SK-N-MC (cell line): ENCODE data around the gene KBTBD2.
A peak's percentile ranks its signal among the peaks of the same experiment; 100 is the strongest.

ENCODE experiments used
- DNase-seq: peaks from one replicate; pipeline ENCODE4 v3.0.0-alpha.2; 2011; ENCODE audit warnings: low read depth, low spot score
- H3K27ac ChIP-seq: fragments of 200-600 bp; sonication (generic); 2 replicates; pipeline ENCODE4 v1.5.1; 2016; ENCODE audit warnings: mixed run types
- H3K36me3 ChIP-seq: fragments of 200-600 bp; sonication (generic); 2 replicates; pipeline ENCODE4 v1.6.1; 2017; ENCODE audit warnings: antibody characterized with exemption, low read length, mixed read lengths; ENCODE audit not compliant: insufficient read depth
- H3K4me3 ChIP-seq: fragments of 200-600 bp; sonication (generic); 2 replicates; pipeline ENCODE4 v1.5.1; 2016
- H3K9ac ChIP-seq: fragments of 200-600 bp; sonication (generic); 2 replicates; pipeline ENCODE4 v1.8.0; 2017; ENCODE audit warnings: mixed run types, mixed read lengths; ENCODE audit not compliant: insufficient read length
- H3K9me3 ChIP-seq: fragments of 200-600 bp; sonication (generic); 2 replicates; pipeline ENCODE4 v1.6.1; 2017; ENCODE audit warnings: low read depth, mild to moderate bottlenecking, antibody characterized with exemption, low read length, moderate library complexity, mixed read lengths
- EZH2 ChIP-seq: fragments of 200-600 bp; sonication (generic); IDR thresholded peaks from one replicate; pipeline ENCODE4 v1.6.1; 2017; ENCODE audit warnings: antibody characterized with exemption
- FOXP2 ChIP-seq: optimal IDR thresholded peaks from 2 replicates; pipeline ENCODE3; 2011; ENCODE audit warnings: mild to moderate bottlenecking, moderate library complexity; ENCODE audit not compliant: insufficient read depth; ENCODE audit errors: extremely low read length, control extremely low read depth
- POLR2AphosphoS5 ChIP-seq: IDR thresholded peaks from 2 replicates; pipeline ENCODE4 v1.6.1; 2012; ENCODE audit warnings: mild to moderate bottlenecking, low read depth, low read length, borderline replicate concordance

Gene KBTBD2

DNA sequence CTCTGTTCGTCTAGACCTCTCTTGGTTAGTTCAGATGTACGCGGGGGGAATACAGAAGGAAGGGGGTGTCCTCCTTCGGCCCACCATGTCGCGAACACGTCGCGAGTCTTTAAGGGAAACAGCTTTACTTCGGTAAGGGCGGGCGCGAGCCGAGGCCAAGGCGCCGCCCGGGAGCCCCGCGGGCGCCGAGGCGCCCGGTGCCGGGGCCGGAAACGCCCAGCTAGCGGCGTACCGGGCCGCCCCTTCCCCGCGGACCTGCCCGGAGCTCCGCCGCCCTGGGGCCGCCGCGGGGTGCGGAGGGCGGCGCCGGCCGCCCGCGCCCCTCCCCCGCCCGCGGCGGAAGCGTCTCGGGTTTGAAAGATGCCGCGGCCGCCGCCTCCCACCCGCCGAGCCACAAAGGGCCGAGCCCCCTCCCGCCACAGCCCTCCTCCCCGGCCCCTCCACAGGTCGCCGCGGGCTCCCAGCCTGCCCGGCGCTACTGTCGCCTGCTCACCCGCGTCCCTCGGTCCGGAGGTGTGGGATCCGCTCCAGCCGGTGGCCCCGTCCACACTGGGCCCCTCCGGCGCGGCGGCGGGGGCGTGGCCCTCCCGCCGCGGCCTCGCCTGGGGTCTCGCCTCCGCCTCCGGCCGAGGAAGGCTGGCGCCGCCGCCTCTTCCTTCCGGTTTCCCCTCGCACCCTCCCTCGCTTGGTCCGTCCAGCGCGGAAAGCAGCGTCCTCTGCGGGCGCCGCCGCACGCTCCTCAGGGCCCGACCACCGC is at the start of gene KBTBD2:
TSS of gene KBTBD2 (minus strand) at position 718 of the 757 bp plus-strand sequence. CDS start 12,156 bp downstream, outside the sequence.
- peak within 1 kb of the TSS; percentile 81 for H3K4me3 ChIP-seq
- peak within 1 kb of the TSS; percentile 94 for H3K27ac ChIP-seq
- H3K9ac ChIP-seq: peak within 1 kb of the TSS; percentile 80
- no peaks in the 10 kb centered on the region for H3K9me3 ChIP-seq
- no peak for DNase-seq
- H3K36me3 ChIP-seq: no peaks in the 10 kb centered on the region
- TF ChIP-seq EZH2 (no peak), POLR2AphosphoS5 (no peak), FOXP2 (no peak)

DNA sequence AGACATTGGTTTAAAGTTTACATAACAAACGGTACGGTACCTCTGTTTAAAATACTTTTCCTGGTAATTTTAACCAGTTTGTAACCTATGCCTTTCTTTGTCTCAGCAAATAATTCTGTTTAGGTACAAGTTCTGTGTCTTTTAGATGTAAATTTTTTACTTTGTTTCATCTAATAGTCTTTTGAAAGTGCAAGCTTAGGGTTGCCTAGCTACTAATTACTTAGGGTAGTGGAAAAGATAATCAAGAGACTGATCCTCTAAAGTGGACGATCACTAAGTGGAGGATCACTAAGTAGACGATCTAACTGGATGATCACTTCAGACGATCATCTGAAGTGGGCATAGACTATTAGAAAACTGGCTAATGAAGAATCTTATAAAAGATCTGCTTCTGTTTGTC is 49.6 kb upstream of the KBTBD2 start:
- H3K36me3 ChIP-seq: no peaks in the 10 kb centered on the region
- H3K4me3 ChIP-seq: peak overlapping the region; percentile 95
- no peak for DNase-seq
- TF ChIP-seq EZH2 (no peak), FOXP2 (no peak), POLR2AphosphoS5 (no peak)
- H3K27ac ChIP-seq: no peak overlapping the region
- peaks cover 5% of the 10 kb centered on the region; the same call in 1 of the 2 replicates for H3K9me3 ChIP-seq
- H3K9ac ChIP-seq: peak overlapping the region; percentile 85

DNA sequence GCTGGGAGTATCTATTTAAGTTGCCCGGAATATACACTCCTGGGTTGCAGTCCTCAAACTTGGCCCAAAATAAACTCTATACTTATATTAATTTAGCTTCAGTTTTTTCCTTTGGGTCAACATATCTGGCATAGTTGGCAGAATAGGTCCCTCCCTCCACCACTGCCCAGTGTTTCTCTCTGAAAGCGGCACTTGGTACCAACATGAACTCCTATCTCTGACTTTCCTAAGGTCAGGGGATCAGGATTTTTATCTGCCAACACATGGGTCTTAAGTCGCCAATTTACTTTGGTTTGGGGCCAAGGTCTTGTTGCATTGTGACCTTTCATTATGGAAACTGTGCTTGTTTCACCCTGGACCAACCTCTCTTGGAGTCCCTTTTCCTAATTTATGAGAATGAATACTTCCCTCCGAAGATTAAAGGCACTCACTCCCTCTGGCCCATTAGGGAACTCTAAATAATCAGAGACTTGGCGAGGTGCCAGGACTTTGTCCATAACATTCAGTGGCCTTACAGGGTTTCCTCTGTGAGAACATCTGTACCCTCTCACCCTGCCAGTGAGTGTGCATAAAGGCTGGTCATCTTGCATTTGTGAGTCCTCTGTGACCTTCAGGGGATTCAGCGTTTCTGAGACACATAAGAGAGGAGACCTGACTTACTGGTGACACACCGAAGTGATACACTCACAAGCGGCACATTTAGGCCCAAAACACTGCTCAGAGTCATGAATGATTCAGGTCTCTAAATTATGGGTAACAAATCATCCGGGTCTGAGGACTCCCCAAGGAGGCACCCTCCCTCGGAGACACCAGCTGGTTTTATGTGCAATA is 46.0 kb upstream of the KBTBD2 start:
- Histone ChIP-seq H3K4me3 (no peak overlapping the region), H3K9ac (no peak overlapping the region), H3K9me3 (no peaks in the 10 kb centered on the region), H3K36me3 (no peaks in the 10 kb centered on the region), H3K27ac (no peak overlapping the region)
- TF ChIP-seq EZH2: no peak
- DNase-seq: no peak

DNA sequence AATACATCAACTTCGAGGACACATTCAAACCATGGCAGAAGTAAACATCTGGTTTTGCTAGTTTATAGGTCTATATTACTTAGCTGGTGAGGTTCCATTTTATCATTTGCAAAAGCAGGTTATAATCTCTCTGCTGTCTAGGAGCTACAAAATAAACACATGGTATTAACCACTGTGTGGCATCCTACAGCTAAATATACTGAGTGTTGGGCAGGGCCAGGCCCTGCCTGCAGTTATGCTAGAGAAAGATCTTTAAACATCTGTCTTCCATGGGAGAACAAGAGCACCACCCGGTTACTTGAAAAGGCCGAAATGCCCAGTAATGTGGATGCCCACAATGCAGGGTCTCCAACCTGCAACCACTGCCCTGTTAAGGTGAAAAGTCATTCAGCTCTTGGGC is 45.1 kb upstream of the KBTBD2 start:
- H3K36me3 ChIP-seq: peaks cover 3% of the 10 kb centered on the region; the same call in 1 of the 2 replicates
- H3K4me3 ChIP-seq: no peak overlapping the region
- DNase-seq: no peak
- H3K27ac ChIP-seq: no peak overlapping the region
- TF ChIP-seq FOXP2 (no peak), EZH2 (no peak)
- H3K9ac ChIP-seq: no peak overlapping the region
- no peaks in the 10 kb centered on the region for H3K9me3 ChIP-seq

DNA sequence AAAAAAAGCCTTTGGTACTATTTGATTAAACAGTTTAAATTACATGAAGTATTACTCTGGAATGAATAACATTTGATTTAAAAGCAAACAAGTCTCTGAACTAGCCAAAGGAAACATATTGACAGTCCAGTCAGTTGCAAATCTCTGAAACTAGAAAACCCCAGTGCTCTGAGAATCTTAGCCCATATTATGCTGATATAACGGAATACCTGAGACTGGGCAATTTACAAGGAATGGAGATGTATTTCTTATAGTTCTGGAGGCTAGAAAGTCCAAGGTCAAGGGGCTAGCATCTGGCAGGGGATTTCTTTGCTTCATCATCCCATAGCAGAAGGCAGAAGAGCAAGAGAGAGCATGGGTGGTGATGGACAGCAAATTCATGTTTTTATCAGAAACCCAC is 44.0 kb upstream of the KBTBD2 start:
- Histone ChIP-seq H3K4me3 (no peak overlapping the region), H3K27ac (no peak overlapping the region), H3K36me3 (peaks cover 4% of the 10 kb centered on the region; the same call in 1 of the 2 replicates), H3K9me3 (no peaks in the 10 kb centered on the region), H3K9ac (no peak overlapping the region)
- no peak for DNase-seq
- no peak for TF ChIP-seq POLR2AphosphoS5
- no peak for TF ChIP-seq EZH2
- TF ChIP-seq FOXP2: no peak

DNA sequence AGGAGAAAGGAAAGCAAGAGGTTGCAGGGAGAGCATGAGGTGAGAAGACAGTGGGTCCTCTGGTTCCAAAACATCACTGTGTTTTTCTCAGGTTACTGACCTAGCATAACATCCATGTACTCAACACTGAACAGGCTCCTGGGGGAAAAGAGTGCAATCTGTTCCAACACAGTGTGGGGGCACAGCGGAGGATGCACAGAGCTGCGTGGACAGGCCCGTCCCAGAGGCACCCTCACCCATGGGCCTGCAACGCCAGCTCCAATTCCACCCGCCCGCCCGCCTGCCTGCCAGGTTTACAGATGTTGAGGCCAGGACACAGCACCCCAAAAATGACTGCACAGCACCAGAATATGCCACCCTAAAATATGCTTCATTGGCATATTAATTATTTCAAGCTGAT is 38.8 kb upstream of the KBTBD2 start:
- no peak for DNase-seq
- Histone ChIP-seq H3K9ac (no peak overlapping the region), H3K36me3 (peaks cover 11% of the 10 kb centered on the region; the same call in 1 of the 2 replicates), H3K4me3 (no peak overlapping the region), H3K9me3 (no peaks in the 10 kb centered on the region), H3K27ac (no peak overlapping the region)
- no peak for TF ChIP-seq POLR2AphosphoS5
- no peak for TF ChIP-seq FOXP2

DNA sequence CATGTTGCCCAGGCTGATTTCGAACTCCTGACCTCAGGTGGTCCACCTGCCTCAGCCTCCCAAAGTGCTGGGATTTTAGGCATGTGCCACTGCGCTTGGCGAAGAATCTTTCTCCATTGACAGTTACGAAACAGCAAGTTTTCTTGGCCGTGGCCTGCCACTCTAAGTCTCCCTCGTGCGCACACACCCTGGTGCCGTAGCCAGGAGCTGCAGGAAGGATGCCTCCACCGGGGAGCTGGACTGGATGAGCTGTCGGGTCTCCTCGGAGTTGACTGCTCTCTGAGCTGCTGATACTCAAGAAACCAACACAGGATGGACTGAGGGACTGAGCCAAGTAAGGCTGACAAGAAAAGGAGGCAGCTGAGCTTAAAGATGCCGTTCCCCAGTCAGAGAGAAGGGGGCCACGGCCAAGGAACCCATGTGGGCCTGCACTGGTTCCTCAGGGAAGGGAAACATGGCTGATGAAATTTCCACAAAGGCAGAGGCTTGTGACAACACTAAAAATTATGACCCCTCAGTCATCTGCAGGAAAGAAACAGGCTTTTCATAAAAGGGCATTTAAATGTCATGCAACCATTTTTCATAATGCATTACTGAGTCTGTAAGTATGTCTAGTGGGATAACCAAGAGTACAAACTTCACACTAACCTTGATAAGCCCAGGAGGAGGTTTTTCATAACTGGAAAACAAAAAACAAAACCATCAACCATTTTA is 38.0 kb upstream of the KBTBD2 start:
- H3K27ac ChIP-seq: no peak overlapping the region
- H3K36me3 ChIP-seq: peaks cover 11% of the 10 kb centered on the region; the same call in 1 of the 2 replicates
- DNase-seq: no peak
- H3K4me3 ChIP-seq: no peak overlapping the region
- TF ChIP-seq EZH2 (no peak), FOXP2 (no peak), POLR2AphosphoS5 (no peak)
- no peak overlapping the region for H3K9ac ChIP-seq
- H3K9me3 ChIP-seq: no peaks in the 10 kb centered on the region

DNA sequence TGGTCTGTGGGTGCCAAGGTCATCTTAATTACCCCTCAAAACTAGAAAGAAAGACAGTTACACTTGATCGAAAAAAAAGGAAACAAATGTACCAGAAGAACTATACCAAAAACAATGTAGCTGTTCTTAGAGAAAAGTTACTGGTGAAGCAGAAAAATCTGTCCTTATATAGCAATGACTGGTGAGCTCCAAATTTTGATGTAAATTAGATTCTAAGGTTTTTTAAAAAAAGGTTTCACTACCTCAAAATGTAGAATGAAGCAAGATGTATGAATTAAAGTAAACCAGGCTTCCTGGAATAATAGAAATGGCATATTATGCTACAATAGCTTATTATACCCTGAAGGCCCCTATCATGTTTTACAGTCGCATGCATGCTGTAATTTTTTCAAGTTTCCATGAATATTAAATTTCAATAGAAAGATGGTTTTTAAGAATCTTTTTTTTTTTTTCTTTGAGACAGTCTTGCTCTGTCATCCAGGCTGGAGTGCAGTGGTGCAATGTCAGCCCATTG is 37.3 kb upstream of the KBTBD2 start:
- H3K9me3 ChIP-seq: no peaks in the 10 kb centered on the region
- H3K27ac ChIP-seq: no peak overlapping the region
- no peak for TF ChIP-seq EZH2
- TF ChIP-seq POLR2AphosphoS5: no peak
- no peak for TF ChIP-seq FOXP2
- DNase-seq: no peak
- H3K4me3 ChIP-seq: no peak overlapping the region
- peaks cover 12% of the 10 kb centered on the region; the same call in 1 of the 2 replicates for H3K36me3 ChIP-seq
- no peak overlapping the region for H3K9ac ChIP-seq
